HG03060 (cell line): Measurements from ENCODE around the gene CAVIN1.
"Not testable (repeated sequence)": the region's sequence is repeated elsewhere in the genome, so short reads cannot be mapped to it uniquely, and the experiment has no call there.

Experiments
- ATAC-seq: cut with Tn5 transposase; IDR thresholded peaks from one replicate; pipeline ENCODE4 v1.9.1; 2021; ENCODE audit warnings: low read depth, moderate number of reproducible peaks; ENCODE audit not compliant: unreplicated experiment

The CAVIN1 gene

GRCh38 chr17:42422958-42423712 is at the start of gene CAVIN1:
TSS of gene CAVIN1 (minus strand) at chr17:42423256. CDS start at chr17:42423097, 159 bp downstream.
- no peak for ATAC-seq

- ATAC-seq, result no peak
Observed at GRCh38 chr17:42467889-42468288, 44.8 kb upstream of the CAVIN1 start.

DNA sequence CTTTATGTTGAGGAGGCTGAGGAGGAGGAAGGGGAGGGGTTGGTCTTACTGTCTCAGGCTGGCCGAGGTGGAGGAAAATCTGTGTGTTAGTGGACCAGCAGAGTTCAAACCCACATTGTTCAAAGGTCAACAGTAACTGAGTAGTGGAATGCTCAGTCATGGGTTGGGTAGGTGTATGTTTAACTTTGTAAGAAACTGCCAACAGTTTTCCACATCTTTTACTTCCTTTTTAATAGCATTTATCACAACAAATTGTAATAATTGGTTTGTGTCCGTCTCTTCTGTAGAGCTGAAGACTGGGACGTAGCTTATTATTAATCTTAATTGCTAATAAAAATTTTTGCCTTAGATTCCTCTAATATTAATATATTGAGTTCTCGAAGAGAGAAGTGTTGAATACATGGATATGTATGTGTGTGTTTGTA is 40.9 kb upstream of the CAVIN1 start:
- no peak for ATAC-seq

DNA sequence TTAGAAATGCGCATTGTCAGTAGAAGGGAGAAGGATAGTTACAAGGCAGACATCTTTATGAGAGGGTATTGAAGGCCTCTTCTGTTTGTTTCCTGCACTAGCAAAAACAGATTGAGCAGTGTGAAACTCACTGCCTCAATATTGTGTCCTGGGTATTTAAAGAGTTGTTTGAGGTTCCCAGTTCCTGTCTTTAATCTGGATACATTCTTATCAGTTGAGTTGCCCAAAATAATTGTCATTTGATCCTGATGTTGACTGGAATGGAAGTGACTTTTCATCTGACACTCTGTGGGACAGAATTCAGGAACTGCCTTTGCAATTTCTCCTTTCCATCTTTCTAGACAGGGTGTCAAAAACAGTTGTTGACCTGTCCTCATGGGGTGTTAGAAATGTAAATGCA is 37.3 kb upstream of the CAVIN1 start:
- ATAC-seq, result no peak

GRCh38 chr17:42459801-42460281 is 36.8 kb upstream of the CAVIN1 start:
- ATAC-seq, result no peak

- no peak for ATAC-seq
Observed at GRCh38 chr17:42459256-42459800, 36.3 kb upstream of the CAVIN1 start.

GRCh38 chr17:42458497-42459255 is 35.6 kb upstream of the CAVIN1 start, which contains the start of gene ATP6V0A1:
TSS of gene ATP6V0A1 (plus strand) at chr17:42458878. CDS start at chr17:42460895, 2,017 bp downstream.
- peak; percentile 30 for ATAC-seq

- ATAC-seq, result no peak
Observed at GRCh38 chr17:42457107-42457792, 34.2 kb upstream of the CAVIN1 start.

DNA sequence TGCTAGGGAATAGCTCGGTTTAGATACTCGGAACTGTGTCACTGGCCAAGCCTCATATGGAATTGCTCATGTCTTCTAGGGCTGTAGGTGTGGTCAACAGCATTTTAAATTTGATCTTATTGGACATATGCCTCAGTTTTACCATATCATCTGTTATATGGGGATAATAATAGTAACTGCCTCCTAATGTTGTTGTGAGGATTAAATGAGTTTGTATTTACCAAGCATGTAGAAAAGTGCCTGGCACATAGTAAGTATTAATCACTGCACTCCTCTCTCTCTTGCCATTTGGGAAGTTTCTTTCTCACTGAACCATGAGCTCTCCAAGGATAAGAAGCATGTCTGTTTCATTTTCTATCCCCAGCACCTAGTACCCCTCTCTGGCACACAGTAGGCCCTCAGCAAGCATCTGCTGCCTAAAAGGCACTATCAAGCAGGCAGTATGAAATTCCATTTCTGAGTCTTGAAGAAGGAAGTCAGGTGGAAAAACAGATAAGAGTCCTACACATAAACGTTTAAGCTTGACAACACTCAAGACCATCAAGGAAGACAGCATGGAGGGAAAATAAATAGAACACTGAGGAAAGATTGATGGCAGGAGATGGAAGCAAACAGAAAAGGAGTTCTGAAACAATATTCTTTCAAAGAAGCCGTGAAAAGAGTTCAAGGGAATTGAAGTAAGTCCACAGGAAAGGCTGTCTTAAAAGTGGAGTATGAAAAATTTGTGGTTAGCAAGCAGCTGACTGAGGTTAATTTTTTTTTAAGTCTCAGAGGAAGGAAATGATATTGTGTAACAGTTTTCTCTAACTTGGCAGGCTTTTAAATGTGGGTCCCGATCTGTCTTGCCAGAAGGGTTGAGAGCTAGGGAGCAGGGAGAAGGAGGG is 33.4 kb upstream of the CAVIN1 start:
- ATAC-seq, result peak; percentile 35

DNA sequence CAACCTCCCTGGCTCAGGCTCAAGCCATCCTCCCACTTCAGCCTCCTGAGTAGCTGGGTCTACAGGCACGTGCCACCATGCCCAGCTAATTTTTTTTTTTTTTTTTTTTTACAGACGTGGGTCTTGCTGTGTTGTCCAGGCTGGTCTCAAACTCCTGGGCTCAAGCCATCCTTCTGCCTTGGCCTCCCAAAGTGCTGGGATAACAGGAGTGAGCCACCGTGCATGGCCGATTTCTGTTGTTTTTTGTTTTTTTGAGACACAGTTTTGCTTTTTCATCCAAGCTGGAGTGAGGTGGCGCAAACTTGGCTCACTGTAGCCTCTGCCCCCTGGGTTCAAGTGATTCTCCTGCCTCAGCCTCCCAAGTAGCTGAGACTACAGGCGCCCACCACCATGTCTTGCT is 31.9 kb upstream of the CAVIN1 start:
- ATAC-seq, result not testable (repeated sequence)

GRCh38 chr17:42453439-42453838 is 30.4 kb upstream of the CAVIN1 start:
- ATAC-seq, result no peak

DNA sequence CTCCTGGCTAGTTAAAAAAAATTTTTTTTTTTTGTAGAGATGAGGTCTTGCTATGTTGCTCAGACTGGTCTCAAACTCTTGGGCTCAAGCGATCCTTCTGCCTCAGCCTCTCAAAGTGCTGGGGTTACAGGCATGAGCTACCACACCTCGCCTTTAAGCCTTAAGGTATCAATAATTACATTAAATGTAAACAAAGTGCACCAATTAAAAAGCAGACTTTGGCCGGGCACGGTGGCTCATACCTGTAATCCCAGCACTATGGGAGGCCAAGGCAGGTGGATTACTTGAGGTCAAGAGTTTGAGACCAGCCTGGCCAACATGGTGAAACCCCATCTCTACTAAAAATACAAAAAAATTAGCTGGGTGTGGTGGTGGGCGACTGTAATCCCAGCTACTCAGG is 28.2 kb upstream of the CAVIN1 start:
- not testable (repeated sequence) for ATAC-seq

GRCh38 chr17:42449838-42450237 is 26.8 kb upstream of the CAVIN1 start:
- not testable (repeated sequence) for ATAC-seq

DNA sequence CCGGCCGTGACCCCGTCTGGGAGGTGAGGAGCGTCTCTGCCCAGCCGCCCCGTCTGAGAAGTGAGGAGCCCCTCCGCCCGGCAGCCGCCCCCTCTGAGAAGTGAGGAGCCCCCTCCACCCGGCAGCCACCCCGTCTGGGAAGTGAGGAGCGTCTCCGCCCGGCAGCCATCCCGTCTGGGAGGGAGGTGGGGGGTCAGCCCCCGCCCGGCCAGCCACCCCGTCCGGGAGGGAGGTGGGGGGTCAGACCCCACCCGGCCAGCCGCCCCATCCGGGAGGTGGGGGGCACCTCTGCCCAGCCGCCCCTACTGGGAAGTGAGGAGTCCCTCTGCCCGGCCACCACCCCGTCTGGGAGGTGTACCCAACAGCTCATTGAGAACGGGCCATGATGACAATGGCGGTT is 26.1 kb upstream of the CAVIN1 start:
- not testable (repeated sequence) for ATAC-seq

- no peak for ATAC-seq
Observed at GRCh38 chr17:42442196-42442565, 19.1 kb upstream of the CAVIN1 start.

GRCh38 chr17:42441371-42442195 is 18.5 kb upstream of the CAVIN1 start:
- no peak for ATAC-seq

- no peak for ATAC-seq
Observed at GRCh38 chr17:42438600-42439567, 15.8 kb upstream of the CAVIN1 start.

DNA sequence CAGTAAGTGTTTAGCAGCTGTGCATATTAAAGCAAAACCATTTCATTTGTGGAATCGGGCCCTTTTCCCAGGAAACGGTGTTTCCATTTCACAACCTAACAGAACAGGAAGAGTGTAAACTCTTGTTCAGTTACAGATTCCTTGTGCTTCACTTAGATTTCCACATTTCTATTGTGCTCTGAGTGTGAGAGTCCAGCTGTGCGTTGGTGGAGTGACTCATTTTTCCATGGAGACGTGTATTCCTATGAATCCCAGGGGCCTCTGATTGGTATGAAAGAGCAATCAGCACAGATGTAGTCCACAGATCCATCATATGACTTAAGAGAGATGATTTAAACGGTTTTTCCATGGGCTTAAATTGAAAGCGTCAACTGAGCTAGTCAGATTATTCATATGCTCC is 13.3 kb upstream of the CAVIN1 start:
- no peak for ATAC-seq
